KMS-11 (cell line): ENCODE measurements around the gene ACSM6.

Source experiments
- H2AFZ ChIP-seq: fragments of 200-600 bp; sonication (generic); 2 replicates; pipeline ENCODE4 v1.6.1; 2016; ENCODE audit warnings: antibody characterized with exemption, mixed run types, low read depth
- H3K27ac ChIP-seq: fragments of 200-600 bp; sonication (generic); 2 replicates; pipeline ENCODE4 v1.6.1; 2016; ENCODE audit warnings: mild to moderate bottlenecking, mixed run types
- H3K27me3 ChIP-seq: fragments of 200-600 bp; sonication (generic); 2 replicates; pipeline ENCODE4 v1.6.1; 2017; ENCODE audit warnings: mild to moderate bottlenecking, low read depth, mixed run types, moderate library complexity; ENCODE audit not compliant: insufficient read depth
- H3K36me3 ChIP-seq: fragments of 200-600 bp; sonication (generic); 2 replicates; pipeline ENCODE4 v1.6.1; 2017; ENCODE audit warnings: mild to moderate bottlenecking, mixed run types; ENCODE audit not compliant: insufficient read depth
- H3K4me1 ChIP-seq: fragments of 200-600 bp; sonication (generic); 2 replicates; pipeline ENCODE4 v1.6.1; 2016; ENCODE audit warnings: mild to moderate bottlenecking, low read depth, mixed run types; ENCODE audit not compliant: poor library complexity, severe bottlenecking
- H3K4me2 ChIP-seq: fragments of 200-600 bp; sonication (generic); 2 replicates; pipeline ENCODE4 v1.7.0; 2016; ENCODE audit warnings: mild to moderate bottlenecking, mixed run types
- H3K4me3 ChIP-seq: fragments of 200-600 bp; sonication (generic); IDR thresholded peaks from 2 replicates; pipeline ENCODE4 v1.6.1; 2017; ENCODE audit warnings: low read depth, low read length, mixed read lengths; ENCODE audit not compliant: insufficient read depth
- H3K79me2 ChIP-seq: fragments of 200-600 bp; sonication (generic); 2 replicates; pipeline ENCODE4 v1.6.1; 2016; ENCODE audit warnings: low read depth, mixed run types; ENCODE audit not compliant: insufficient read depth
- H3K9ac ChIP-seq: fragments of 200-600 bp; sonication (generic); 2 replicates; pipeline ENCODE4 v1.6.1; 2016; ENCODE audit warnings: mild to moderate bottlenecking, mixed run types
- H4K20me1 ChIP-seq: fragments of 200-600 bp; sonication (generic); 2 replicates; pipeline ENCODE4 v1.6.1; 2016; ENCODE audit warnings: mild to moderate bottlenecking, mixed run types; ENCODE audit not compliant: insufficient read depth
- TF ChIP-seq, protein P1 (sequence below): fragments of 200-600 bp; sonication (generic); conservative IDR thresholded peaks from 2 replicates; pipeline ENCODE4 v1.6.1; 2017; ENCODE audit warnings: low read depth, mild to moderate bottlenecking, antibody characterized with exemption, low read length, moderate library complexity, mixed read lengths

ACSM6 gene

DNA sequence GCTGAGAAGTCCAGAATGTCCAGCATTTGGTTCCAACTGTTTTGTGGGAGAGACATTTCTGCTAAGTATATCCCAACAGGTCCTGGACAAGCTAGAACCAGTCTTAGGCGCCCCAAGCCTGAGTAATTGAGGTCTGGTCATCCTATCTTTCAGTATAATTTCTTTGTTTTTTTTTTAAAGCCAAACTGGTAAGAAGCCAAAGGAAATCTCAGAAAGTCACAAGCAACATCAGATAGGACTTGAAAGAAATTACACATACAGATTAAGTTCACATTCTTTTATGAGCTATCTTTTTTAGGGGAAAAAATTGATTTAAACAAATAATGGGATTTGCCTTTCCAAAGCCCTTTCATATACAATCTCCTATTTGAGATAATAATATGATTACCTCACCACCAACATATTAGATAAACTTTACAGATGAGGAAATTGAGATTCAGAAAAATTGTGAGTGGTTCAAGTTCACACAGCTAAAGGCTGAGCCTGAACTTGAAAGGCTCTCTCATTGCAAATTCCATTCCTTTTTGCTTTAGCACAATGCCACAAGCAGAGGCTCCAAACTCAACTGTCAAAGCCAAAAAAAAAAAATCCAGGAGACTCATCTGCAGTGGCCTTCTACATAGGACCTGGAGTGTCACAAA is 81.8 kb downstream of the ACSM6 start:
- Histone ChIP-seq H3K27me3 (no peaks in the 10 kb centered on the region), H3K4me1 (peaks cover 6% of the 10 kb centered on the region), H2AFZ (no peak overlapping the region), H3K9ac (no peak overlapping the region), H3K27ac (no peak overlapping the region), H3K79me2 (peaks cover 48% of the 10 kb centered on the region; the same call in 1 of the 2 replicates), H3K36me3 (no peaks in the 10 kb centered on the region), H3K4me3 (no peak overlapping the region), H4K20me1 (no peaks in the 10 kb centered on the region), H3K4me2 (no peak overlapping the region)
- TF ChIP-seq, protein P1, sequence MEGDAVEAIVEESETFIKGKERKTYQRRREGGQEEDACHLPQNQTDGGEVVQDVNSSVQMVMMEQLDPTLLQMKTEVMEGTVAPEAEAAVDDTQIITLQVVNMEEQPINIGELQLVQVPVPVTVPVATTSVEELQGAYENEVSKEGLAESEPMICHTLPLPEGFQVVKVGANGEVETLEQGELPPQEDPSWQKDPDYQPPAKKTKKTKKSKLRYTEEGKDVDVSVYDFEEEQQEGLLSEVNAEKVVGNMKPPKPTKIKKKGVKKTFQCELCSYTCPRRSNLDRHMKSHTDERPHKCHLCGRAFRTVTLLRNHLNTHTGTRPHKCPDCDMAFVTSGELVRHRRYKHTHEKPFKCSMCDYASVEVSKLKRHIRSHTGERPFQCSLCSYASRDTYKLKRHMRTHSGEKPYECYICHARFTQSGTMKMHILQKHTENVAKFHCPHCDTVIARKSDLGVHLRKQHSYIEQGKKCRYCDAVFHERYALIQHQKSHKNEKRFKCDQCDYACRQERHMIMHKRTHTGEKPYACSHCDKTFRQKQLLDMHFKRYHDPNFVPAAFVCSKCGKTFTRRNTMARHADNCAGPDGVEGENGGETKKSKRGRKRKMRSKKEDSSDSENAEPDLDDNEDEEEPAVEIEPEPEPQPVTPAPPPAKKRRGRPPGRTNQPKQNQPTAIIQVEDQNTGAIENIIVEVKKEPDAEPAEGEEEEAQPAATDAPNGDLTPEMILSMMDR: no peak

DNA sequence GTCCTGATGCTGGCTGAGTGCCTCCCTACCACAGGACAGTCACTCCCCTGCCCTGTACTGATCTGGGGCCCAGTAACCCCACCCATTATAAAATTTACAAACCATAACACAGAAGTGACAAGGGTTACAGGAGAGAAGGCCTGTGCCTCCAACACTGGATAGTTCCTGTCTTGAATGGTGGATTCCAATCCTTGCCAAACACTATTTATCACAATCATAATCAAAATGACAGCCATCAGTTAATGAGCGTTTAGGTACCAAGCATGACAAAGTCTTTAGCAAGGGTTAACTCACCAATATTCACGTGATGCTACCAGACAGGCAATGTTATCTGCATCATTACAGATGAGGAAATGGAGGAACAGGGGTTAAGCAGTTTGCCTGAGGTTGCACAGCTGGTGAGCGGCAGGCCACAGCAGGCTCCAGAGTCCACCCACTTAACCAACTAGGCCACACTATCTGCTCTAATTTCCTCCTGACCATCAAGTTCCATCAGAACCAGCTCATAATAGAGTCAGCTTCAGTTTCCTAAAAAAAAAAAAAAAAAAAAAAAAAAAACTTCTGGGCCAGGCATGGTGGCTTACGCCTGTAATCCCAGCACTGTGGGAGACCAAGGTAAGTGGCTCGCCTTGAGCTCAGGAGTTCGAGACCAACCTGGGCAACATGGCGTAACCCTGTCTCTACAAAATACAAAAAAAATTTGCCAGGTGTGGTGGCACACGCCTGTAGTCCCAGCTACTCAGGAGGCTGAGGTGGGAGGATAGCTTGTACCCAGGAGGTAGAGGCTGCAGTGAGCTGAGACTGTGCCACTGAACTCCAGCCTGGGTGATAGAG is 82.5 kb downstream of the ACSM6 start:
- Histone ChIP-seq H2AFZ (no peak overlapping the region), H3K36me3 (no peaks in the 10 kb centered on the region), H3K9ac (no peak overlapping the region), H3K79me2 (peaks cover 54% of the 10 kb centered on the region; the same call in 1 of the 2 replicates), H3K27ac (no peak overlapping the region), H4K20me1 (no peaks in the 10 kb centered on the region), H3K4me2 (no peak overlapping the region), H3K4me3 (no peak overlapping the region), H3K4me1 (peaks cover 6% of the 10 kb centered on the region), H3K27me3 (no peaks in the 10 kb centered on the region)
- TF ChIP-seq, protein P1: no peak

GRCh38 chr10:95277201-95277570 is 83.1 kb downstream of the ACSM6 start:
- Histone ChIP-seq H3K9ac (no peak overlapping the region), H3K27me3 (no peaks in the 10 kb centered on the region), H3K79me2 (peaks cover 58% of the 10 kb centered on the region; the same call in 1 of the 2 replicates), H3K4me2 (no peak overlapping the region), H2AFZ (no peak overlapping the region), H3K4me1 (peaks cover 6% of the 10 kb centered on the region), H3K27ac (no peak overlapping the region), H3K4me3 (no peak overlapping the region), H4K20me1 (no peaks in the 10 kb centered on the region), H3K36me3 (no peaks in the 10 kb centered on the region)
- TF ChIP-seq, protein P1: no peak

GRCh38 chr10:95277614-95278013 is 83.6 kb downstream of the ACSM6 start:
- Histone ChIP-seq H2AFZ (no peak overlapping the region), H3K79me2 (peaks cover 62% of the 10 kb centered on the region; the same call in 1 of the 2 replicates), H3K4me2 (no peak overlapping the region), H4K20me1 (no peaks in the 10 kb centered on the region), H3K4me1 (peaks cover 6% of the 10 kb centered on the region), H3K4me3 (no peak overlapping the region), H3K36me3 (no peaks in the 10 kb centered on the region), H3K9ac (no peak overlapping the region), H3K27ac (no peak overlapping the region), H3K27me3 (no peaks in the 10 kb centered on the region)
- TF ChIP-seq, protein P1: no peak
